Esophagus muscularis mucosa (tissue), 4 donors: ENCODE measurements around the gene ASIC2. TPM values are rescaled to one million over a fixed set of nuclear protein-coding genes. Genes with fewer than 3 reads are reported as not detected.

ENCODE experiments used
- DNase-seq: peaks from one replicate; pipeline ENCODE4 v3.0.0-alpha.2; 2017; ENCODE audit errors: extremely low spot score
- H3K27ac ChIP-seq, 4 donors: fragments of 200-600 bp; sonication (generic); replicated peaks in 1 of 4; 1 replicate in 3 of 4; 2 replicates in 1 of 4; pipeline ENCODE4 v1.5.1; 2016 to 2019; ENCODE audit warnings: mild to moderate bottlenecking in 1 of 4
- H3K27me3 ChIP-seq, 4 donors: fragments of 200-600 bp; sonication (generic); one replicate each; pipeline versions ENCODE4 v1.5.1 to v1.6.0; 2016 to 2019
- H3K36me3 ChIP-seq, 4 donors: fragments of 200-600 bp; sonication (generic); one replicate each; pipeline ENCODE4 v1.5.1; 2016 to 2019
- H3K4me1 ChIP-seq, 4 donors: fragments of 200-600 bp; sonication (generic); one replicate each; pipeline ENCODE4 v1.5.1; 2016 to 2019
- H3K4me3 ChIP-seq, 4 donors: fragments of 200-600 bp; sonication (generic); 1 replicate in 2 of 4; 2 replicates in 2 of 4; pipeline ENCODE4 v1.5.1; 2016 to 2019; ENCODE audit warnings: mild to moderate bottlenecking in 4 of 4, moderate library complexity in 1 of 4
- H3K9me3 ChIP-seq, 4 donors: fragments of 200-600 bp; sonication (generic); 1 replicate in 3 of 4; 2 replicates in 1 of 4; pipeline ENCODE4 v1.5.1; 2016 to 2019
- CTCF ChIP-seq, 3 experiments: fragments of 200-600 bp in 2 of 3; fragments of 450-650 bp in 1 of 3; sonication (generic) in 2 of 3; IDR thresholded peaks; one replicate each; pipeline ENCODE4 v1.5.1; 2017 to 2019; ENCODE audit warnings: antibody characterized with exemption in 3 of 3, mild to moderate bottlenecking in 2 of 3, moderate library complexity in 1 of 3
- EP300 ChIP-seq: sonication (generic); formaldehyde crosslinking; IDR thresholded peaks from one replicate; pipeline ENCODE4 v1.6.1; 2017; ENCODE audit warnings: antibody characterized with exemption
- POLR2A ChIP-seq: fragments of 450-650 bp; IDR thresholded peaks from one replicate; pipeline ENCODE4 v1.6.1; 2017; ENCODE audit warnings: antibody characterized with exemption, moderate library complexity, mild to moderate bottlenecking, low read depth
- POLR2AphosphoS5 ChIP-seq, 2 donors: sonication (generic); formaldehyde crosslinking; IDR thresholded peaks; one replicate each; pipeline ENCODE4 v1.6.1; 2017; ENCODE audit warnings: antibody characterized with exemption in 2 of 2
- WGBS: methylation state at CpG from one replicate; pipeline ENCODE4 v1.1.5; 2018; 5-methylcytosine and 5-hydroxymethylcytosine counted together
- intact Hi-C: fragments of 100-400 bp; cut with DNase I; formaldehyde crosslinking; loops from one replicate; pipeline ENCODE4 v1.15.1; 2023
- total RNA-seq, 4 donors: library from RNA; depleted of rRNA; stranded (reverse); fragments of >200 nt; gene quantifications; one replicate each; pipeline versions ENCODE4 v1.1.0 to v1.2.1, GENCODE V29; 2016

The ASIC2 gene
- total RNA-seq, 4 donors from 2014 or later, result 0.13 TPM; not detected in 3

- no peak overlapping the region for H3K4me3 ChIP-seq
- intact Hi-C loops, result no loop called here
These were observed 265.0 kb downstream of the ASIC2 start for GRCh38 chr17:33028061-33028460.

GRCh38 chr17:33024688-33025486, 268.2 kb downstream of the ASIC2 start:
- Histone ChIP-seq H3K4me3 (no peak overlapping the region), H3K27me3 (no peaks in the 10 kb centered on the region), H3K9me3 (no peaks in the 10 kb centered on the region), H3K27ac (no peak overlapping the region), H3K36me3 (no peaks in the 10 kb centered on the region), H3K4me1 (no peaks in the 10 kb centered on the region)
- TF ChIP-seq CTCF (IDR thresholded peaks at IDR 0.05), result no peak
- no peak for DNase-seq
- intact Hi-C loops, result no loop called here
- WGBS, result 54% methylated on average over 3 of the region's 3 CpGs

More at GRCh38 chr17:33028061-33028460, 265.0 kb downstream of the ASIC2 start:
- Histone ChIP-seq H3K27ac (no peak overlapping the region), H3K27me3 (peaks cover 0 to 6% (median 0%) of the 10 kb centered on the region in 4 donors), H3K9me3 (no peaks in the 10 kb centered on the region), H3K36me3 (no peaks in the 10 kb centered on the region), H3K4me1 (no peaks in the 10 kb centered on the region)
- no peak for TF ChIP-seq CTCF (IDR thresholded peaks at IDR 0.05)
- TF ChIP-seq POLR2A, result no peak
- no peak for TF ChIP-seq POLR2AphosphoS5 (IDR thresholded peaks at IDR 0.05)
- no peak for TF ChIP-seq EP300
- DNase-seq, result no peak
- 71% methylated on average over 8 of the region's 8 CpGs for WGBS

DNA sequence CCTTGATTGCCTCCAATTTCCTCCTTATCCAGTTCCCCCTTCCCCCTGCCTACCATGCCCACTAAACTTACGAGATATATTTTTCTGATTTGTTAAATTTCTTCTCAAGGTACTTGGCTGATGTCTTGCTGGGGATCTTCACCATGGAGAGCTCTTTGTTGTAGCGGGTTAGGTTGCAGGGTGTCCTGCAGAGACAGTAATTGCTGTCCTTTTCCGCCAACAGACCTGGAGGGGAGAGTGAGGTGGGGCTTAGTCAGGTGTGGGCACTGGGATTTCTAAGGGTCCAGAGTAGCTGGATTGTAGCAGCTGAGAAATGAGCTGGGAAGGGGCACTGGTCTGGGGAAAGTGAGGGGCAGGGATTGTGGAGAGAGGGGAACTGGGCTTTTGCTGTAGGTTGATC, 269.3 kb downstream of the ASIC2 start:
- Histone ChIP-seq H3K27me3 (no peaks in the 10 kb centered on the region), H3K4me3 (no peak overlapping the region), H3K4me1 (no peaks in the 10 kb centered on the region), H3K9me3 (no peaks in the 10 kb centered on the region), H3K27ac (no peak overlapping the region), H3K36me3 (no peaks in the 10 kb centered on the region)
- no peak for TF ChIP-seq EP300
- TF ChIP-seq CTCF (IDR thresholded peaks at IDR 0.05), result no peak
- TF ChIP-seq POLR2A, result no peak
- TF ChIP-seq POLR2AphosphoS5 (IDR thresholded peaks at IDR 0.05), result no peak
- intact Hi-C loops, result no loop called here
- no peak for DNase-seq
- WGBS, result 79% methylated on average over 3 of the region's 3 CpGs

- Histone ChIP-seq H3K4me1 (no peaks in the 10 kb centered on the region), H3K27me3 (no peaks in the 10 kb centered on the region), H3K9me3 (no peaks in the 10 kb centered on the region), H3K36me3 (no peaks in the 10 kb centered on the region), H3K27ac (no peak overlapping the region), H3K4me3 (no peak overlapping the region)
- intact Hi-C loops, result no loop called here
- TF ChIP-seq POLR2A (no peak), CTCF (IDR thresholded peaks at IDR 0.05) (no peak), POLR2AphosphoS5 (IDR thresholded peaks at IDR 0.05) (no peak), EP300 (no peak)
- no peak for DNase-seq
- 55% methylated on average over 10 of the region's 12 CpGs for WGBS
These were observed 271.2 kb downstream of the ASIC2 start for GRCh38 chr17:33021731-33022408.
